ENCODE data around the gene WDR76.

- TF ChIP-seq ZNF274 (IDR thresholded peaks at IDR 0.05; ENCODE audit: low read depth, low read length) (no peak), YY1 (IDR thresholded peaks at IDR 0.05; ENCODE audit: insufficient read depth, insufficient read length) (no peak), SUZ12 (IDR thresholded peaks at IDR 0.05; ENCODE audit: extremely low read depth, insufficient read depth, insufficient read length) (no peak)
These were observed 33.2 kb upstream of the WDR76 start for GRCh38 chr15:43793647-43794046.
